H1 (cell line): ENCODE measurements around the gene UCN3. TPM values are rescaled to one million over a fixed set of nuclear protein-coding genes. Genes with fewer than 3 reads are reported as not detected.

ENCODE experiments used
- CTCF ChIA-PET: fragments of 300-600 bp; sonication (Branson Sonifier 250); formaldehyde crosslinking; loops from one replicate; lab custom pipeline; 2021; ENCODE audit not compliant: partially characterized antibody; lab: Charles Lee
- POLR2A ChIA-PET: fragments of 300-600 bp; sonication (Branson Sonifier 250); formaldehyde crosslinking; loops from one replicate; lab custom pipeline; 2021; ENCODE audit warnings: inconsistent platforms; ENCODE audit not compliant: partially characterized antibody; lab: Charles Lee
- DNase-seq, 2 experiments: peaks; one replicate each; pipeline versions ENCODE4 v3.0.0 to v3.0.0-alpha.2; 2010 to 2022; ENCODE audit warnings: low spot score in 2 of 2, low read depth in 1 of 2, mixed read lengths in 1 of 2
- FAIRE-seq: peaks from 2 replicates; lab custom pipeline; 2011; peaks lifted over from hg19 to GRCh38; lab: Jason Lieb, UNC
- H2AFZ ChIP-seq: 2 replicates; pipeline ENCODE4 v1.8.1; 2012; ENCODE audit warnings: low read length, inconsistent platforms
- H2AK5ac ChIP-seq: 2 replicates; pipeline ENCODE4 v1.6.1; 2013; ENCODE audit warnings: low read depth, low read length
- H2BK120ac ChIP-seq: replicated peaks from 2 replicates; pipeline ENCODE3; 2013; ENCODE audit warnings: low read depth, low read length, inconsistent platforms
- H2BK12ac ChIP-seq: 2 replicates; pipeline ENCODE4 v1.6.1; 2013; ENCODE audit warnings: low read depth, low read length
- H2BK15ac ChIP-seq: 2 replicates; pipeline ENCODE4 v1.6.1; 2013; ENCODE audit warnings: low read length
- H2BK20ac ChIP-seq: 2 replicates; pipeline ENCODE4 v1.6.1; 2013; ENCODE audit warnings: low read length
- H2BK5ac ChIP-seq: 2 replicates; pipeline ENCODE4 v1.6.1; 2013; ENCODE audit warnings: low read depth, low read length
- H3K14ac ChIP-seq: 2 replicates; pipeline ENCODE4 v1.6.1; 2013; ENCODE audit warnings: inconsistent platforms; ENCODE audit not compliant: insufficient read length
- H3K18ac ChIP-seq: 2 replicates; pipeline ENCODE4 v1.6.1; 2013; ENCODE audit warnings: low read length; ENCODE audit errors: extremely low read depth
- H3K23ac ChIP-seq: 2 replicates; pipeline ENCODE4 v1.6.1; 2013; ENCODE audit warnings: inconsistent platforms; ENCODE audit not compliant: insufficient read length
- H3K23me2 ChIP-seq: 2 replicates; pipeline ENCODE4 v1.6.1; 2013; ENCODE audit warnings: low read depth, low read length
- H3K27ac ChIP-seq: 2 replicates; pipeline ENCODE4 v1.6.1; 2011; ENCODE audit warnings: low read depth, low read length, inconsistent platforms
- H3K27me3 ChIP-seq, 4 experiments: replicated peaks in 1 of 4; 1 replicate in 1 of 4; 2 replicates in 3 of 4; pipeline versions ENCODE4 v1.6.1 to v1.8.1; 2011 to 2013; ENCODE audit warnings: low read length in 3 of 4, mild to moderate bottlenecking in 3 of 4, inconsistent platforms in 2 of 4, mixed read lengths in 2 of 4, moderate library complexity in 1 of 4; ENCODE audit not compliant: control insufficient read depth in 3 of 4, insufficient read depth in 3 of 4; ENCODE audit errors: extremely low read depth in 1 of 4
- H3K36me3 ChIP-seq, 4 experiments: 2 replicates each; pipeline versions ENCODE4 v1.6.1 to v1.8.1; 2011 to 2013; ENCODE audit warnings: mild to moderate bottlenecking in 4 of 4, low read length in 3 of 4, moderate library complexity in 2 of 4, control low read depth in 1 of 4, inconsistent platforms in 1 of 4; ENCODE audit not compliant: insufficient read depth in 4 of 4, control insufficient read depth in 2 of 4
- H3K4ac ChIP-seq: replicated peaks from 2 replicates; pipeline ENCODE3; 2013; ENCODE audit warnings: low read length, low read depth, mixed read lengths, inconsistent platforms; ENCODE audit not compliant: insufficient read length
- H3K4me1 ChIP-seq, 4 experiments: replicated peaks in 1 of 4; 1 replicate in 1 of 4; 2 replicates in 3 of 4; pipeline versions ENCODE4 v1.6.1 to v1.8.1; 2011 to 2013; ENCODE audit warnings: low read length in 3 of 4, inconsistent platforms in 2 of 4, mixed read lengths in 1 of 4; ENCODE audit not compliant: insufficient read depth in 4 of 4, control insufficient read depth in 3 of 4
- H3K4me2 ChIP-seq, 2 experiments: 2 replicates each; pipeline versions ENCODE4 v1.6.1 to v1.8.1; 2011 to 2013; ENCODE audit warnings: low read depth in 2 of 2, low read length in 2 of 2, control low read depth in 1 of 2, inconsistent platforms in 1 of 2, mild to moderate bottlenecking in 1 of 2; ENCODE audit not compliant: insufficient read depth in 1 of 2
- H3K4me3 ChIP-seq, 4 experiments: fragments of 200-600, 300-600 bp in 1 of 4; sonication (generic), shearing (Covaris generic), sonication (Bioruptor Twin) in 1 of 4; 2 replicates each; pipeline versions ENCODE4 v1.5.1 to v1.8.1; 2011 to 2016; ENCODE audit warnings: low read length in 4 of 4, low read depth in 3 of 4, control low read depth in 2 of 4, inconsistent platforms in 2 of 4, mild to moderate bottlenecking in 2 of 4, mixed read lengths in 1 of 4, moderate library complexity in 1 of 4; ENCODE audit not compliant: insufficient read depth in 2 of 4; ENCODE audit errors: extremely low read depth in 1 of 4
- H3K56ac ChIP-seq: replicated peaks from 2 replicates; pipeline ENCODE3; 2013; ENCODE audit warnings: low read depth, mild to moderate bottlenecking, mixed read lengths, low read length, inconsistent platforms; ENCODE audit not compliant: insufficient read length
- H3K79me1 ChIP-seq: 2 replicates; pipeline ENCODE4 v1.6.1; 2013; ENCODE audit warnings: low read depth, low read length, control low read depth
- H3K79me2 ChIP-seq, 2 experiments: 2 replicates each; pipeline versions ENCODE4 v1.6.1 to v1.8.1; 2012 to 2013; ENCODE audit warnings: low read length in 2 of 2, mild to moderate bottlenecking in 2 of 2, inconsistent platforms in 1 of 2; ENCODE audit not compliant: insufficient read depth in 2 of 2, control insufficient read depth in 1 of 2
- H3K9ac ChIP-seq, 4 experiments: replicated peaks in 1 of 4; 1 replicate in 1 of 4; 2 replicates in 3 of 4; pipeline versions ENCODE4 v1.6.1 to v1.8.1; 2011 to 2013; ENCODE audit warnings: low read depth in 3 of 4, low read length in 3 of 4, control low read depth in 2 of 4, mild to moderate bottlenecking in 2 of 4, moderate library complexity in 2 of 4, inconsistent platforms in 1 of 4; ENCODE audit errors: extremely low read depth in 1 of 4
- H3K9me3 ChIP-seq, 2 experiments: 2 replicates each; pipeline versions ENCODE4 v1.6.1 to v1.8.1; 2012 to 2013; ENCODE audit warnings: mild to moderate bottlenecking in 2 of 2, moderate library complexity in 2 of 2, control low read depth in 1 of 2, inconsistent platforms in 1 of 2, low read depth in 1 of 2, low read length in 1 of 2, mixed read lengths in 1 of 2; ENCODE audit not compliant: insufficient read depth in 2 of 2
- H4K20me1 ChIP-seq, 2 experiments: replicated peaks in 1 of 2; 2 replicates each; pipeline versions ENCODE3 to v1.8.1; 2011 to 2013; ENCODE audit warnings: inconsistent platforms in 2 of 2, low read length in 2 of 2, mild to moderate bottlenecking in 1 of 2; ENCODE audit not compliant: insufficient read depth in 2 of 2, control insufficient read depth in 1 of 2
- H4K5ac ChIP-seq: 2 replicates; pipeline ENCODE4 v1.6.1; 2013; ENCODE audit warnings: low read length, low read depth, mixed read lengths, inconsistent platforms; ENCODE audit not compliant: insufficient read length
- H4K8ac ChIP-seq: 2 replicates; pipeline ENCODE4 v1.8.0; 2013; ENCODE audit warnings: mild to moderate bottlenecking, moderate library complexity, low read length, inconsistent platforms; ENCODE audit not compliant: insufficient read depth; ENCODE audit errors: extremely low read depth
- H4K91ac ChIP-seq: replicated peaks from 2 replicates; pipeline ENCODE3; 2013; ENCODE audit warnings: low read length, mixed read lengths, inconsistent platforms; ENCODE audit not compliant: insufficient read length
- CEBPB ChIP-seq: IDR thresholded peaks from 2 replicates; pipeline ENCODE4 v1.6.1; 2012; ENCODE audit warnings: low read depth, low read length
- GABPA ChIP-seq: IDR thresholded peaks from 2 replicates; pipeline ENCODE4 v1.6.1; 2011; ENCODE audit warnings: mild to moderate bottlenecking, low read length, moderate library complexity, borderline replicate concordance; ENCODE audit not compliant: insufficient read depth
- GTF2F1 ChIP-seq: IDR thresholded peaks from 2 replicates; pipeline ENCODE4 v1.6.1; 2012; ENCODE audit warnings: low read depth, low read length, improper control_type of control experiment, borderline replicate concordance
- HDAC2 ChIP-seq, 2 experiments: fragments of 300-600 bp in 1 of 2; sonication (generic) in 1 of 2; IDR thresholded peaks; 2 replicates each; pipeline ENCODE4 v1.6.1; 2011 to 2012; ENCODE audit warnings: low read depth in 2 of 2, low read length in 2 of 2, mild to moderate bottlenecking in 2 of 2, moderate library complexity in 2 of 2, borderline replicate concordance in 1 of 2, inconsistent platforms in 1 of 2
- MAX ChIP-seq: IDR thresholded peaks from 2 replicates; pipeline ENCODE4 v1.6.1; 2012; ENCODE audit warnings: inconsistent platforms
- POLR2A ChIP-seq, 2 experiments: IDR thresholded peaks; 1 replicate in 1 of 2; 2 replicates in 1 of 2; pipeline ENCODE4 v1.6.1; 2011; ENCODE audit warnings: low read depth in 2 of 2, low read length in 2 of 2, mild to moderate bottlenecking in 2 of 2; ENCODE audit errors: control extremely low read depth in 1 of 2
- POU5F1 ChIP-seq: IDR thresholded peaks from 2 replicates; pipeline ENCODE4 v1.6.1; 2011; ENCODE audit warnings: low read depth, mild to moderate bottlenecking, low read length, moderate library complexity
- RNF2 ChIP-seq: fragments of 200-900, 300-1000 bp; sonication (generic); IDR thresholded peaks from 2 replicates; pipeline ENCODE4 v1.7.1; 2016; ENCODE audit warnings: borderline replicate concordance, low read depth, mild to moderate bottlenecking, antibody characterized with exemption, low read length; ENCODE audit not compliant: poor library complexity, severe bottlenecking; ENCODE audit errors: missing control alignments
- SP2 ChIP-seq: IDR thresholded peaks from 2 replicates; pipeline ENCODE4 v1.6.1; 2012; ENCODE audit warnings: mild to moderate bottlenecking, low read length, inconsistent platforms
- SRF ChIP-seq: IDR thresholded peaks from 2 replicates; pipeline ENCODE4 v1.6.1; 2011; ENCODE audit warnings: mild to moderate bottlenecking, low read depth, low read length, moderate library complexity
- TAF1 ChIP-seq: IDR thresholded peaks from 2 replicates; pipeline ENCODE4 v1.6.1; 2011; ENCODE audit warnings: mild to moderate bottlenecking, low read depth, low read length
- TAF7 ChIP-seq: optimal IDR thresholded peaks from 2 replicates; pipeline ENCODE3; 2011; ENCODE audit warnings: low read depth, mild to moderate bottlenecking, inconsistent platforms, low read length, moderate library complexity, borderline replicate concordance
- WGBS, 2 experiments: shearing (Covaris generic) in 1 of 2; methylation state at CpG; one replicate each; pipeline versions ENCODE4 v1.1.6 to v1.1.7; 2013 to 2015; ENCODE audit warnings: low lambda C conversion rate in 2 of 2, mixed read lengths in 2 of 2, inconsistent platforms in 1 of 2, low coverage in 1 of 2, missing lambda C conversion rate in 1 of 2; ENCODE audit not compliant: insufficient replicate concordance in 2 of 2, insufficient coverage in 1 of 2, insufficient read length in 1 of 2; ENCODE audit errors: extremely low coverage in 1 of 2, missing lambda C conversion rate in 1 of 2; 5-methylcytosine and 5-hydroxymethylcytosine counted together
- polyA plus RNA-seq, 7 experiments: library from polyadenylated mRNA; depleted of rRNA in 3 of 7; stranded (reverse) in 5 of 7; unstranded in 2 of 7; fragments of >200 nt in 5 of 7; fragments of 200-250 nt in 2 of 7; gene quantifications; 1 replicate in 5 of 7; 2 replicates in 1 of 7; 4 replicates in 1 of 7; pipeline versions ENCODE4 v1.2.1 to v1.2.3, GENCODE V29; 2011 to 2013; ENCODE audit warnings: missing spikeins in 2 of 7, mixed read lengths in 2 of 7
- total RNA-seq: library from RNA; stranded (reverse); fragmentation: NEBNext Ultra II Directional; extraction: Animal tissue kit (Norgen Biotek cat#: 25700); gene quantifications from 2 replicates; pipeline ENCODE4 v1.2.1, GENCODE V29; 2021

Gene UCN3
- total and polyA plus RNA-seq, 2 of the 8 experiments (the other 6 are each of a cell fraction or from before 2014, with no cell fraction given) = not detected

- Histone ChIP-seq H4K20me1 (no peaks in the 10 kb centered on the region), H3K14ac (no peak overlapping the region), H4K5ac (no peak overlapping the region), H3K27ac (no peak overlapping the region), H2BK5ac (no peak overlapping the region), H3K79me2 (no peaks in the 10 kb centered on the region), H2BK15ac (no peak overlapping the region), H2BK20ac (no peak overlapping the region), H3K23ac (no peak overlapping the region), H3K23me2 (no peaks in the 10 kb centered on the region), H3K4me3 (no peak overlapping the region), H4K91ac (no peak overlapping the region), H3K18ac (no peak overlapping the region), H2BK120ac (no peak overlapping the region), H4K8ac (no peak overlapping the region), H3K4me2 (no peak overlapping the region), H3K27me3 (peaks cover 0 to 1% (median 0%) of the 10 kb centered on the region in 4 experiments; a peak in 1 of 7 replicates), H2AFZ (no peak overlapping the region), H3K36me3 (no peaks in the 10 kb centered on the region), H3K56ac (no peak overlapping the region), H3K4me1 (peaks cover 0 to 3% (median 0%) of the 10 kb centered on the region in 4 experiments; a peak in 1 of 7 replicates), H3K9ac (no peak overlapping the region), H2AK5ac (no peak overlapping the region), H2BK12ac (no peak overlapping the region), H3K4ac (no peak overlapping the region), H3K79me1 (no peaks in the 10 kb centered on the region), H3K9me3 (no peaks in the 10 kb centered on the region)
- ChIA-PET POLR2A (interaction anchor here (0.8 kb wide), 1 partner anchor 10 kb away, joined by 3 read pairs; no protein-coding TSS in a partner anchor), CTCF (interaction anchor here (0.7 to 1.3 kb wide), 4 partner anchors 11 to 76 kb away, joined by 3 to 5 read pairs (median 4); no protein-coding TSS in a partner anchor)
- DNase-seq (no peak), FAIRE-seq (no peak)
- WGBS, 2 experiments = 89% methylated on average over 9 of the region's 9 CpGs; no CpG with 5 or more reads in 1 of the 2 experiments
- TF ChIP-seq TAF7 = no peak
- TF ChIP-seq HDAC2 (IDR thresholded peaks at IDR 0.05; ENCODE audit: borderline replicate concordance in 1 of 2, low read depth in 2 of 2, low read length in 2 of 2) = no peak
- no peak for TF ChIP-seq GTF2F1
- TF ChIP-seq SRF = no peak
- no peak for TF ChIP-seq MAX
- TF ChIP-seq SP2 = no peak
- TF ChIP-seq POLR2A (IDR thresholded peaks at IDR 0.05; ENCODE audit: control extremely low read depth in 1 of 2, low read depth in 2 of 2, low read length in 2 of 2) = no peak
- no peak for TF ChIP-seq POU5F1
- no peak for TF ChIP-seq CEBPB
- no peak for TF ChIP-seq TAF1
- TF ChIP-seq GABPA = no peak
- TF ChIP-seq RNF2 = no peak
Measured at GRCh38 chr10:5400468-5401240, 35.9 kb downstream of the UCN3 start.
